OCI-LY7 (cell line): Measurements from ENCODE around the gene EIF3A.

ENCODE experiments used
- EZH2phosphoT487 ChIP-seq: fragments of 200-600 bp; sonication (generic); IDR thresholded peaks from 2 replicates; pipeline ENCODE4 v1.6.1; 2018; ENCODE audit warnings: low read depth, borderline replicate concordance, mild to moderate bottlenecking, mixed run types, antibody characterized with exemption, low read length, moderate library complexity, mixed read lengths
- TF ChIP-seq, protein P1 (sequence below): fragments of 200-600 bp; sonication (generic); conservative IDR thresholded peaks from 2 replicates; pipeline ENCODE4 v1.5.1; 2014; ENCODE audit warnings: mild to moderate bottlenecking, antibody characterized with exemption, low read length, moderate library complexity, mixed read lengths

DNA sequence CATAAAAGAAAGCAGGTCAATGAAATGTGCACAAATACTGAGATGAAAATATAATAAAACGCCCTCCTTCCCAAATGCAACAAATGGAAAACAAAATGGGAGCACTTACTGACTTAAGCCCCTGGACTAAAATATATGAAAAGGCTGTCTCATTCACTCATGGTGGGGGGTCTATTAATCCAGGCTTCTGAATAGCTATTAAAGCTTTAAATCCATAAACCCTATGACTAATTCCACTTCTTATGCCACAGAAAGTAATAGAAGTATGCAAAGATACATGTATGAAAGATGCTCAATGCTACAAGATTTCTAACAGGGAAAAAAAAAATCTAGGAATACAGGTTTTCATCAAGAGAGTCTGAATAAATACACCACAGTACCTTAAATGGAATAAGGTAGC lies 20.5 kb downstream of the EIF3A start:
- TF ChIP-seq, protein P1, sequence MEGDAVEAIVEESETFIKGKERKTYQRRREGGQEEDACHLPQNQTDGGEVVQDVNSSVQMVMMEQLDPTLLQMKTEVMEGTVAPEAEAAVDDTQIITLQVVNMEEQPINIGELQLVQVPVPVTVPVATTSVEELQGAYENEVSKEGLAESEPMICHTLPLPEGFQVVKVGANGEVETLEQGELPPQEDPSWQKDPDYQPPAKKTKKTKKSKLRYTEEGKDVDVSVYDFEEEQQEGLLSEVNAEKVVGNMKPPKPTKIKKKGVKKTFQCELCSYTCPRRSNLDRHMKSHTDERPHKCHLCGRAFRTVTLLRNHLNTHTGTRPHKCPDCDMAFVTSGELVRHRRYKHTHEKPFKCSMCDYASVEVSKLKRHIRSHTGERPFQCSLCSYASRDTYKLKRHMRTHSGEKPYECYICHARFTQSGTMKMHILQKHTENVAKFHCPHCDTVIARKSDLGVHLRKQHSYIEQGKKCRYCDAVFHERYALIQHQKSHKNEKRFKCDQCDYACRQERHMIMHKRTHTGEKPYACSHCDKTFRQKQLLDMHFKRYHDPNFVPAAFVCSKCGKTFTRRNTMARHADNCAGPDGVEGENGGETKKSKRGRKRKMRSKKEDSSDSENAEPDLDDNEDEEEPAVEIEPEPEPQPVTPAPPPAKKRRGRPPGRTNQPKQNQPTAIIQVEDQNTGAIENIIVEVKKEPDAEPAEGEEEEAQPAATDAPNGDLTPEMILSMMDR: no peak
- no peak for TF ChIP-seq EZH2phosphoT487
